Measurements from ENCODE around the gene ENPP3.

- no peak for TF ChIP-seq CTCF (conservative IDR thresholded peaks at IDR 0.05; ENCODE audit: low read length)
- no peak for TF ChIP-seq EZH2phosphoT487 (IDR thresholded peaks at IDR 0.05; ENCODE audit: borderline replicate concordance, low read depth, low read length)
These were observed 154.4 kb downstream of the ENPP3 start for GRCh38 chr6:131791476-131791875.

Measured in OCI-LY7 (cell line).